PC-9 (cell line): ENCODE measurements around the gene CAPN3. TPM values are rescaled to one million over a fixed set of nuclear protein-coding genes. Genes with fewer than 3 reads are reported as not detected.
"Not testable (repeated sequence)": the region's sequence is repeated elsewhere in the genome, so short reads cannot be mapped to it uniquely, and the experiment has no call there.

Experiments used
- BruUV-seq: library from RNA; stranded (reverse); fragments of 400-500 nt; replicated peaks from 2 replicates; lab custom pipeline; 2021; lab: Mats Ljungman, UMichigan
- CTCF ChIA-PET: fragments of 300-600 bp; sonication (Branson Sonifier 250); formaldehyde crosslinking; loops from one replicate; lab custom pipeline; 2022; ENCODE audit warnings: antibody characterized with exemption; lab: Charles Lee
- POLR2A ChIA-PET: fragments of 300-600 bp; sonication (Branson Sonifier 250); formaldehyde crosslinking; loops from one replicate; lab custom pipeline; 2022; ENCODE audit warnings: antibody characterized with exemption; ENCODE audit not compliant: unreplicated experiment; lab: Charles Lee
- DNase-seq, 2 experiments: peaks; one replicate each; pipeline versions ENCODE4 v3.0.0 to v3.0.0-alpha.2; 2015 to 2022; ENCODE audit warnings: mixed read lengths in 1 of 2
- H2AFZ ChIP-seq: fragments of 200-600 bp; sonication (generic); 2 replicates; pipeline ENCODE4 v1.8.1; 2017; ENCODE audit warnings: antibody characterized with exemption
- H3F3A ChIP-seq: fragments of 200-600 bp; sonication (generic); 2 replicates; pipeline ENCODE4 v1.8.1; 2017; ENCODE audit warnings: antibody characterized with exemption, mild to moderate bottlenecking, low read depth; ENCODE audit not compliant: insufficient read depth
- H3K27ac ChIP-seq: fragments of 200-600 bp; sonication (generic); 2 replicates; pipeline ENCODE4 v1.6.1; 2016; ENCODE audit warnings: mixed run types
- H3K27me3 ChIP-seq: fragments of 200-600 bp; sonication (generic); 2 replicates; pipeline ENCODE4 v1.6.1; 2016; ENCODE audit warnings: low read depth, mixed run types; ENCODE audit not compliant: insufficient read depth
- H3K36me3 ChIP-seq: fragments of 200-600 bp; sonication (generic); 2 replicates; pipeline ENCODE4 v1.6.1; 2016; ENCODE audit warnings: low read depth, mixed run types
- H3K4me1 ChIP-seq: fragments of 200-600 bp; sonication (generic); replicated peaks from 2 replicates; pipeline ENCODE4 v1.6.1; 2016; ENCODE audit warnings: mixed run types; ENCODE audit not compliant: insufficient read depth
- H3K4me2 ChIP-seq: fragments of 200-600 bp; sonication (generic); 2 replicates; pipeline ENCODE4 v1.6.1; 2017; ENCODE audit warnings: mixed run types
- H3K4me3 ChIP-seq: fragments of 200-600 bp; sonication (generic); 2 replicates; pipeline ENCODE4 v1.6.1; 2016; ENCODE audit warnings: mixed run types
- H3K79me2 ChIP-seq: fragments of 200-600 bp; sonication (generic); 2 replicates; pipeline ENCODE4 v1.6.1; 2017; ENCODE audit warnings: low read depth, mixed run types
- H3K9me2 ChIP-seq: fragments of 200-600 bp; sonication (generic); 2 replicates; pipeline ENCODE4 v1.8.1; 2017; ENCODE audit warnings: mild to moderate bottlenecking; ENCODE audit not compliant: insufficient read depth
- H3K9me3 ChIP-seq: fragments of 200-600 bp; sonication (generic); 2 replicates; pipeline ENCODE4 v1.8.1; 2016; ENCODE audit warnings: low read depth; ENCODE audit not compliant: insufficient read depth
- H4K20me1 ChIP-seq: fragments of 200-600 bp; sonication (generic); 2 replicates; pipeline ENCODE4 v1.8.1; 2017; ENCODE audit not compliant: insufficient read depth
- EZH2 ChIP-seq: fragments of 200-600 bp; sonication (generic); IDR thresholded peaks from 2 replicates; pipeline ENCODE4 v1.8.0; 2017; ENCODE audit warnings: antibody characterized with exemption, low read depth
- intact Hi-C: fragments of 100-400 bp; cut with micrococcal nuclease; formaldehyde crosslinking; loops from one replicate; pipeline ENCODE4 v1.10.0; 2022; ENCODE audit not compliant: unreplicated experiment
- total RNA-seq: library from RNA; stranded (reverse); gene quantifications from 2 replicates; pipeline ENCODE4 v1.2.3, GENCODE V29; 2021
- TF ChIP-seq, protein P1 (sequence below): fragments of 200-600 bp; sonication (generic); conservative IDR thresholded peaks from 2 replicates; pipeline ENCODE4 v1.6.1; 2017; ENCODE audit warnings: mixed run types, antibody characterized with exemption, mild to moderate bottlenecking, moderate library complexity

The CAPN3 gene
- total RNA-seq, 1 experiment from 2014 or later: 0.50 TPM

DNA sequence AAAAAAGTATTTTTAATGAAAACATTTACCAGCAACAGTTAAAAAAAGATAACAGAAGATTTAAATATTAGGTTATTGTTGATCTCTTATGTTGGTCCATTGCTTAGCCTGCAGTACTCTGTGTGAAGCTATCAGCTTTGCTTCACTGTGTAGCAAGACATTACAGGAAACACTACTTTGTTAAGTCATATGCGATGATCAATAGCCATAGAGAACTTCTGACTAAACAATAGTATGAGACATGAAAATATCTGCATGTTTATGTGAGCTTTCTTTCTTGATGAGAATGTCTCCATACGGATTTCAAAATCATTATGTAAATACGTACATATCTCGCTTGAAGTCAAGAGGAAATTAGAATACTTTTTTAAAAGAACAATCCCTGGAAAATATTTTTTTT, 27.0 kb upstream of the CAPN3 start:
- DNase-seq: no peak
- Histone ChIP-seq H3K36me3 (no peaks in the 10 kb centered on the region), H3F3A (no peaks in the 10 kb centered on the region), H3K9me3 (0 out of 2 replicates have a peak, but pooled peaks cover 4% of the 10 kb centered on the region), H3K4me2 (no peak overlapping the region), H3K4me3 (no peak overlapping the region), H4K20me1 (no peaks in the 10 kb centered on the region), H2AFZ (no peak overlapping the region), H3K9me2 (no peaks in the 10 kb centered on the region), H3K27me3 (no peaks in the 10 kb centered on the region), H3K4me1 (no peaks in the 10 kb centered on the region), H3K27ac (no peak overlapping the region), H3K79me2 (no peaks in the 10 kb centered on the region)
- intact Hi-C loops: no loop called here
- no peak for TF ChIP-seq EZH2
- TF ChIP-seq, protein P1, sequence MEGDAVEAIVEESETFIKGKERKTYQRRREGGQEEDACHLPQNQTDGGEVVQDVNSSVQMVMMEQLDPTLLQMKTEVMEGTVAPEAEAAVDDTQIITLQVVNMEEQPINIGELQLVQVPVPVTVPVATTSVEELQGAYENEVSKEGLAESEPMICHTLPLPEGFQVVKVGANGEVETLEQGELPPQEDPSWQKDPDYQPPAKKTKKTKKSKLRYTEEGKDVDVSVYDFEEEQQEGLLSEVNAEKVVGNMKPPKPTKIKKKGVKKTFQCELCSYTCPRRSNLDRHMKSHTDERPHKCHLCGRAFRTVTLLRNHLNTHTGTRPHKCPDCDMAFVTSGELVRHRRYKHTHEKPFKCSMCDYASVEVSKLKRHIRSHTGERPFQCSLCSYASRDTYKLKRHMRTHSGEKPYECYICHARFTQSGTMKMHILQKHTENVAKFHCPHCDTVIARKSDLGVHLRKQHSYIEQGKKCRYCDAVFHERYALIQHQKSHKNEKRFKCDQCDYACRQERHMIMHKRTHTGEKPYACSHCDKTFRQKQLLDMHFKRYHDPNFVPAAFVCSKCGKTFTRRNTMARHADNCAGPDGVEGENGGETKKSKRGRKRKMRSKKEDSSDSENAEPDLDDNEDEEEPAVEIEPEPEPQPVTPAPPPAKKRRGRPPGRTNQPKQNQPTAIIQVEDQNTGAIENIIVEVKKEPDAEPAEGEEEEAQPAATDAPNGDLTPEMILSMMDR: no peak
- no TSS peak for BruUV-seq
- CTCF ChIA-PET: no interaction called here
- POLR2A ChIA-PET: interaction anchor here (0.6 kb wide), 1 partner anchor 18 kb away, joined by 3 read pairs; no protein-coding TSS in a partner anchor

DNA sequence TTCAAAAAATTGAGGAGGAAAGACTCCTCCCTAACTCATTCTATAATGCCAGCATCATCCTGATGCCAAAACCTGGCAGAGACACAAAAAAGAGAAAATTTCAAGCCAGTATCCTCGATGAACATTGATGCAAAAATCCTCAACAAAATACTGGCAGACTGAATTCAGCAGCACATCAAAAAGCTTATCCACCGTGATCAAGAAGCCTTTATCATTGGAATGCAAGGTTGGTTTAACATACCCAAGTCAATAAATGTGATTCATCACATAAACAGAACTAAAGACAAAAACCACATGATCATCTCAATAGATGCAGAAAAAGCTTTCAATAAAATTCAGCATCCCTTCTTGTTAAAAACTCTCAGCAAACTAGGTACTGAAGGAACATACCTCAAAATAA, 24.2 kb upstream of the CAPN3 start:
- no peaks in the 10 kb centered on the region for H3K79me2 ChIP-seq
- CTCF ChIA-PET: no interaction called here
- H3K27me3 ChIP-seq: no peaks in the 10 kb centered on the region

DNA sequence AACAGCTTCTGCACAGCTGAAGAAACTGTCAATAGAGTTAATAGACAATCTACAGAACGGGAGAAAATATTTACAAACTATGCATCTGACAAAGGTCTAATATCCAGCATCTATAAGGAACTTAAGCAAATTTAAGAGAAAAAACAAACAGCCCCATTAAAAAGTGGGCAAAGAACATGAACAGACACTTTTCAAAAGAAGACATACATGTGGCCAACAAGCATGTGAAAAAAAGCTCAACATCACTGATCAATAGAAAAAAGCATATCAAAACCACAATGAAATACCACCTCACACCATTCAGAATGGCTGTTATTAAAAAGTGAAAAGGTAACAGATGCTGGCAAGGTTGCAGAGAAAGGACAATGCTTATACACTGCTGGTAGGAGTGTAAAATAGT, 22.7 kb upstream of the CAPN3 start:
- CTCF ChIA-PET, H3K9me2 ChIP-seq, BruUV-seq, H3K27ac ChIP-seq, DNase-seq, POLR2A ChIA-PET, H3F3A ChIP-seq, H3K27me3 ChIP-seq, H3K4me2 ChIP-seq, H3K4me3 ChIP-seq, H3K79me2 ChIP-seq, H4K20me1 ChIP-seq, H3K4me1 ChIP-seq, H3K9me3 ChIP-seq, H3K36me3 ChIP-seq, H2AFZ ChIP-seq, intact Hi-C loops: not testable (repeated sequence)

More for the DNA sequence above, 24.2 kb upstream of the CAPN3 start:
- Histone ChIP-seq H3K9me3 (0 out of 2 replicates have a peak, but pooled peaks cover 4% of the 10 kb centered on the region), H2AFZ (no peak overlapping the region), H3K27ac (no peak overlapping the region), H3K4me3 (no peak overlapping the region), H3K4me1 (no peaks in the 10 kb centered on the region), H4K20me1 (no peaks in the 10 kb centered on the region), H3K9me2 (no peaks in the 10 kb centered on the region), H3K36me3 (no peaks in the 10 kb centered on the region), H3K4me2 (no peak overlapping the region), H3F3A (no peaks in the 10 kb centered on the region)
- no peak for DNase-seq
- TF ChIP-seq, protein P1: no peak
- TF ChIP-seq EZH2: no peak
- POLR2A ChIA-PET: interaction anchor here (0.5 kb wide), 1 partner anchor 414 kb away, joined by 3 read pairs; no protein-coding TSS in a partner anchor
- intact Hi-C loops: no loop called here
- BruUV-seq: no TSS peak

- H3K79me2 ChIP-seq, H3K36me3 ChIP-seq, H3K27me3 ChIP-seq, H3K4me3 ChIP-seq, CTCF ChIA-PET, H3K27ac ChIP-seq, DNase-seq, H3K9me3 ChIP-seq, H4K20me1 ChIP-seq, intact Hi-C loops, H3K4me1 ChIP-seq, BruUV-seq, H3F3A ChIP-seq, H2AFZ ChIP-seq, H3K4me2 ChIP-seq, H3K9me2 ChIP-seq, POLR2A ChIA-PET: not testable (repeated sequence)
Measured at GRCh38 chr15:42337104-42337503, 22.2 kb upstream of the CAPN3 start.
